Measurements from ENCODE around the gene MEIS2.

DNA sequence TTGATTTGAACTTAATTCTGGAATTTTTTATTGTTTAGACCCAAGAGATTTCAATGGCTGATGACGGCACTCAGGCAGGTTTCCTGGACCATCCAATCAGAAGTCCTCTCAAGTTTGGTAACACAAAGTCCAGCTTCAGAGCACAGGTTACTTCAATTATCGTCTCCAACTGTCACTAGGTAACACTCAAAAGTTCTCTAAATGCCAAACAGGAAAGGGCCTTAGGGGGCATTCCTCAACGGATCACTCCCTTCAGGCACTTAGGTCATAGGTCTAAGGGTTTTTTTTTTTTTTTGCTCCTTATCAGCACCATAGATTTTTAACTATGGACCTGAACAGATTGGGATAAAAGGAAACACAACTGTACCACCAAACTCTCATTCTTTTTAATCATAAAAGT is 85.8 kb downstream of the MEIS2 start:
- TF ChIP-seq POLR2AphosphoS5 (IDR thresholded peaks at IDR 0.05; ENCODE audit: low read depth, low read length) (no peak), SIN3A (IDR thresholded peaks at IDR 0.05; ENCODE audit: borderline replicate concordance, insufficient read depth, low read length) (no peak), TAF1 (IDR thresholded peaks at IDR 0.05; ENCODE audit: borderline replicate concordance, insufficient read depth, low read length) (no peak), FOXP2 (optimal IDR thresholded peaks at IDR 0.05; ENCODE audit: borderline replicate concordance, extremely low read depth, extremely low read length, insufficient read depth) (no peak)
- TF ChIP-seq, protein P1, sequence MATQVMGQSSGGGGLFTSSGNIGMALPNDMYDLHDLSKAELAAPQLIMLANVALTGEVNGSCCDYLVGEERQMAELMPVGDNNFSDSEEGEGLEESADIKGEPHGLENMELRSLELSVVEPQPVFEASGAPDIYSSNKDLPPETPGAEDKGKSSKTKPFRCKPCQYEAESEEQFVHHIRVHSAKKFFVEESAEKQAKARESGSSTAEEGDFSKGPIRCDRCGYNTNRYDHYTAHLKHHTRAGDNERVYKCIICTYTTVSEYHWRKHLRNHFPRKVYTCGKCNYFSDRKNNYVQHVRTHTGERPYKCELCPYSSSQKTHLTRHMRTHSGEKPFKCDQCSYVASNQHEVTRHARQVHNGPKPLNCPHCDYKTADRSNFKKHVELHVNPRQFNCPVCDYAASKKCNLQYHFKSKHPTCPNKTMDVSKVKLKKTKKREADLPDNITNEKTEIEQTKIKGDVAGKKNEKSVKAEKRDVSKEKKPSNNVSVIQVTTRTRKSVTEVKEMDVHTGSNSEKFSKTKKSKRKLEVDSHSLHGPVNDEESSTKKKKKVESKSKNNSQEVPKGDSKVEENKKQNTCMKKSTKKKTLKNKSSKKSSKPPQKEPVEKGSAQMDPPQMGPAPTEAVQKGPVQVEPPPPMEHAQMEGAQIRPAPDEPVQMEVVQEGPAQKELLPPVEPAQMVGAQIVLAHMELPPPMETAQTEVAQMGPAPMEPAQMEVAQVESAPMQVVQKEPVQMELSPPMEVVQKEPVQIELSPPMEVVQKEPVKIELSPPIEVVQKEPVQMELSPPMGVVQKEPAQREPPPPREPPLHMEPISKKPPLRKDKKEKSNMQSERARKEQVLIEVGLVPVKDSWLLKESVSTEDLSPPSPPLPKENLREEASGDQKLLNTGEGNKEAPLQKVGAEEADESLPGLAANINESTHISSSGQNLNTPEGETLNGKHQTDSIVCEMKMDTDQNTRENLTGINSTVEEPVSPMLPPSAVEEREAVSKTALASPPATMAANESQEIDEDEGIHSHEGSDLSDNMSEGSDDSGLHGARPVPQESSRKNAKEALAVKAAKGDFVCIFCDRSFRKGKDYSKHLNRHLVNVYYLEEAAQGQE (IDR thresholded peaks at IDR 0.05; ENCODE audit: insufficient read depth in 1 of 2, low read depth in 2 of 2, low read length in 2 of 2): no peak
